DOHH2 (cell line): ENCODE data around the gene NFIX.

ENCODE experiments used
- CTCF ChIP-seq: fragments of 200-600 bp; sonication (generic); IDR thresholded peaks from one replicate; pipeline ENCODE4 v1.5.1; 2014; ENCODE audit warnings: antibody characterized with exemption, mild to moderate bottlenecking, low read depth, low read length; ENCODE audit not compliant: poor library complexity, severe bottlenecking
- EZH2phosphoT487 ChIP-seq: fragments of 200-600 bp; sonication (generic); IDR thresholded peaks from 2 replicates; pipeline ENCODE4 v1.6.1; 2017; ENCODE audit warnings: borderline replicate concordance, mild to moderate bottlenecking, antibody characterized with exemption, low read length, moderate library complexity, mixed read lengths

GRCh38 chr19:13137290-13137794 lies 142.1 kb downstream of the NFIX start:
- TF ChIP-seq CTCF (no peak), EZH2phosphoT487 (no peak)
